ENCODE measurements around the gene GALNT2. TPM values are rescaled to one million over a fixed set of nuclear protein-coding genes. Genes with fewer than 3 reads are reported as not detected.

The GALNT2 gene
- total and polyA plus RNA-seq, 2 experiments from 2014 or later = 17.8 to 48.3 TPM

DNA sequence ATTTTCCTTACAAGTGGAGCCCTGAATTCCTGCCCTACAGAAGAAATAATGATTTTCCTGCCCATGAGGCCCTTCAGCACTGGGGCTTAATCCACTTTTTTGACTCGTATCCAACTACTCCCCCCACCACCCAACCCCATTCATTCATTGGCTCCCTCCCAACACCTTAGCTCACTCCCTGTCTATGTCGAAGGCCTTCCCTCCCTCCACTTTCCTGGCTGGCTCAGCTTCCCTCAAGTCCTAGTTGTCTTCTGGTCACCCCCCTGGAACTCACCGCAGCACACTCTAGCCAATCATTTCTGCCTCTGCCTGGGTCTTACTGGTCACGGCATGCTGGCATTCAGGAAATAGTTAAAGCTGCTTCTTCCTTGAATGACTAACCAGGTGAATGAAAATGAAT, 240.2 kb downstream of the GALNT2 start (continued):
- TF ChIP-seq, protein P1, sequence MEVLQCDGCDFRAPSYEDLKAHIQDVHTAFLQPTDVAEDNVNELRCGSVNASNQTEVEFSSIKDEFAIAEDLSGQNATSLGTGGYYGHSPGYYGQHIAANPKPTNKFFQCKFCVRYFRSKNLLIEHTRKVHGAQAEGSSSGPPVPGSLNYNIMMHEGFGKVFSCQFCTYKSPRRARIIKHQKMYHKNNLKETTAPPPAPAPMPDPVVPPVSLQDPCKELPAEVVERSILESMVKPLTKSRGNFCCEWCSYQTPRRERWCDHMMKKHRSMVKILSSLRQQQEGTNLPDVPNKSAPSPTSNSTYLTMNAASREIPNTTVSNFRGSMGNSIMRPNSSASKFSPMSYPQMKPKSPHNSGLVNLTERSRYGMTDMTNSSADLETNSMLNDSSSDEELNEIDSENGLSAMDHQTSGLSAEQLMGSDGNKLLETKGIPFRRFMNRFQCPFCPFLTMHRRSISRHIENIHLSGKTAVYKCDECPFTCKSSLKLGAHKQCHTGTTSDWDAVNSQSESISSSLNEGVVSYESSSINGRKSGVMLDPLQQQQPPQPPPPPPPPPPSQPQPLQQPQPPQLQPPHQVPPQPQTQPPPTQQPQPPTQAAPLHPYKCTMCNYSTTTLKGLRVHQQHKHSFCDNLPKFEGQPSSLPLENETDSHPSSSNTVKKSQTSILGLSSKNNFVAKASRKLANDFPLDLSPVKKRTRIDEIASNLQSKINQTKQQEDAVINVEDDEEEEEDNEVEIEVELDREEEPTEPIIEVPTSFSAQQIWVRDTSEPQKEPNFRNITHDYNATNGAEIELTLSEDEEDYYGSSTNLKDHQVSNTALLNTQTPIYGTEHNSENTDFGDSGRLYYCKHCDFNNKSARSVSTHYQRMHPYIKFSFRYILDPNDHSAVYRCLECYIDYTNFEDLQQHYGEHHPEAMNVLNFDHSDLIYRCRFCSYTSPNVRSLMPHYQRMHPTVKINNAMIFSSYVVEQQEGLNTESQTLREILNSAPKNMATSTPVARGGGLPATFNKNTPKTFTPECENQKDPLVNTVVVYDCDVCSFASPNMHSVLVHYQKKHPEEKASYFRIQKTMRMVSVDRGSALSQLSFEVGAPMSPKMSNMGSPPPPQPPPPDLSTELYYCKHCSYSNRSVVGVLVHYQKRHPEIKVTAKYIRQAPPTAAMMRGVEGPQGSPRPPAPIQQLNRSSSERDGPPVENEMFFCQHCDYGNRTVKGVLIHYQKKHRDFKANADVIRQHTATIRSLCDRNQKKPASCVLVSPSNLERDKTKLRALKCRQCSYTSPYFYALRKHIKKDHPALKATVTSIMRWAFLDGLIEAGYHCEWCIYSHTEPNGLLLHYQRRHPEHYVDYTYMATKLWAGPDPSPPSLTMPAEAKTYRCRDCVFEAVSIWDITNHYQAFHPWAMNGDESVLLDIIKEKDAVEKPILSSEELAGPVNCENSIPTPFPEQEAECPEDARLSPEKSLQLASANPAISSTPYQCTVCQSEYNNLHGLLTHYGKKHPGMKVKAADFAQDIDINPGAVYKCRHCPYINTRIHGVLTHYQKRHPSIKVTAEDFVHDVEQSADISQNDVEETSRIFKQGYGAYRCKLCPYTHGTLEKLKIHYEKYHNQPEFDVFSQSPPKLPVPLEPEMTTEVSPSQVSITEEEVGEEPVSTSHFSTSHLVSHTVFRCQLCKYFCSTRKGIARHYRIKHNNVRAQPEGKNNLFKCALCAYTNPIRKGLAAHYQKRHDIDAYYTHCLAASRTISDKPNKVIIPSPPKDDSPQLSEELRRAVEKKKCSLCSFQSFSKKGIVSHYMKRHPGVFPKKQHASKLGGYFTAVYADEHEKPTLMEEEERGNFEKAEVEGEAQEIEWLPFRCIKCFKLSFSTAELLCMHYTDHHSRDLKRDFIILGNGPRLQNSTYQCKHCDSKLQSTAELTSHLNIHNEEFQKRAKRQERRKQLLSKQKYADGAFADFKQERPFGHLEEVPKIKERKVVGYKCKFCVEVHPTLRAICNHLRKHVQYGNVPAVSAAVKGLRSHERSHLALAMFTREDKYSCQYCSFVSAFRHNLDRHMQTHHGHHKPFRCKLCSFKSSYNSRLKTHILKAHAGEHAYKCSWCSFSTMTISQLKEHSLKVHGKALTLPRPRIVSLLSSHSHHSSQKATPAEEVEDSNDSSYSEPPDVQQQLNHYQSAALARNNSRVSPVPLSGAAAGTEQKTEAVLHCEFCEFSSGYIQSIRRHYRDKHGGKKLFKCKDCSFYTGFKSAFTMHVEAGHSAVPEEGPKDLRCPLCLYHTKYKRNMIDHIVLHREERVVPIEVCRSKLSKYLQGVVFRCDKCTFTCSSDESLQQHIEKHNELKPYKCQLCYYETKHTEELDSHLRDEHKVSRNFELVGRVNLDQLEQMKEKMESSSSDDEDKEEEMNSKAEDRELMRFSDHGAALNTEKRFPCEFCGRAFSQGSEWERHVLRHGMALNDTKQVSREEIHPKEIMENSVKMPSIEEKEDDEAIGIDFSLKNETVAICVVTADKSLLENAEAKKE (CRISPR knock-in tag; IDR thresholded peaks at IDR 0.05) = no peak

DNA sequence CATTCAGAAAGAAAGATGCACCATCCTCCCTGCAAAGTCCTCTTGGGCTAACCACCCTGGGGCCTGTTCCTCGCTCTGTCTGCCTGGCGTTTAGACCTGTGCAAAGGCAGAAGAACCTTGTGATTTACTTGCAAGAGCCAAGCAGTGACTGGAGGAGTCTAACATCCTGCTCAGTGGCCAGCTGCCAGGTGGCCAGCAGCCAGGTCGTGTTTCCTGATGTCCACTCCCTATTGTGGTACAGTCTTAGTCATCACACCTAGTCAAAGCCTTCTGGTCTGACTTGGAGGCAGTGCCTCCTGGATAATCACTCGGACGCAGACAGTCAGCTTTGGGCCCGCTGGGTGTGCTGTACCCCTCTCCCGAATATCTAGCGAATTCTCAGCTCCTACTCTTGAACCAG, 241.0 kb downstream of the GALNT2 start:
- H4K20me1 ChIP-seq (replicated peaks; ENCODE audit: insufficient read depth) = no peaks in the 10 kb centered on the region
- no peaks in the 10 kb centered on the region for H3K79me2 ChIP-seq (replicated peaks; ENCODE audit: insufficient read depth)
- H3F3A ChIP-seq (replicated peaks; ENCODE audit: low read depth) = no peaks in the 10 kb centered on the region
- no peaks in the 10 kb centered on the region for H3K27me3 ChIP-seq (ENCODE audit: insufficient read depth)
- no peaks in the 10 kb centered on the region for H3K9me2 ChIP-seq (ENCODE audit: insufficient read depth)
- Mint-ChIP-seq H3K4me3 (no peak overlapping the region), H3K4me1 (peaks cover 8% of the 10 kb centered on the region; the same call in 2 of the 3 replicates), H3K27ac (no peak overlapping the region), H3K9me3 (no peaks in the 10 kb centered on the region), H3K27me3 (ENCODE audit: insufficient read depth, low read depth, poor library complexity) (peaks cover 9% of the 10 kb centered on the region), H3K36me3 (ENCODE audit: low read depth) (no peaks in the 10 kb centered on the region)
- no peak overlapping the region for H2AFZ ChIP-seq
- H3K4me1 ChIP-seq (ENCODE audit: insufficient read depth) = no peaks in the 10 kb centered on the region
- no peaks in the 10 kb centered on the region for H3K36me3 ChIP-seq (ENCODE audit: insufficient read depth)
- H3K27ac ChIP-seq (ENCODE audit: low read depth) = no peak overlapping the region
- DNase-seq (ENCODE audit: low spot score) (no peak), ATAC-seq (no peak)
- no peak overlapping the region for H3K4me2 ChIP-seq
- H3K4me3 ChIP-seq = no peak overlapping the region
- TF ChIP-seq CREB1 (CRISPR knock-in tag; IDR thresholded peaks at IDR 0.05; ENCODE audit: low read depth) = no peak
- TF ChIP-seq, protein P2, sequence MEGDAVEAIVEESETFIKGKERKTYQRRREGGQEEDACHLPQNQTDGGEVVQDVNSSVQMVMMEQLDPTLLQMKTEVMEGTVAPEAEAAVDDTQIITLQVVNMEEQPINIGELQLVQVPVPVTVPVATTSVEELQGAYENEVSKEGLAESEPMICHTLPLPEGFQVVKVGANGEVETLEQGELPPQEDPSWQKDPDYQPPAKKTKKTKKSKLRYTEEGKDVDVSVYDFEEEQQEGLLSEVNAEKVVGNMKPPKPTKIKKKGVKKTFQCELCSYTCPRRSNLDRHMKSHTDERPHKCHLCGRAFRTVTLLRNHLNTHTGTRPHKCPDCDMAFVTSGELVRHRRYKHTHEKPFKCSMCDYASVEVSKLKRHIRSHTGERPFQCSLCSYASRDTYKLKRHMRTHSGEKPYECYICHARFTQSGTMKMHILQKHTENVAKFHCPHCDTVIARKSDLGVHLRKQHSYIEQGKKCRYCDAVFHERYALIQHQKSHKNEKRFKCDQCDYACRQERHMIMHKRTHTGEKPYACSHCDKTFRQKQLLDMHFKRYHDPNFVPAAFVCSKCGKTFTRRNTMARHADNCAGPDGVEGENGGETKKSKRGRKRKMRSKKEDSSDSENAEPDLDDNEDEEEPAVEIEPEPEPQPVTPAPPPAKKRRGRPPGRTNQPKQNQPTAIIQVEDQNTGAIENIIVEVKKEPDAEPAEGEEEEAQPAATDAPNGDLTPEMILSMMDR (conservative IDR thresholded peaks at IDR 0.05; ENCODE audit: low read depth in 2 of 2) = no peak
- TF ChIP-seq, protein P3, sequence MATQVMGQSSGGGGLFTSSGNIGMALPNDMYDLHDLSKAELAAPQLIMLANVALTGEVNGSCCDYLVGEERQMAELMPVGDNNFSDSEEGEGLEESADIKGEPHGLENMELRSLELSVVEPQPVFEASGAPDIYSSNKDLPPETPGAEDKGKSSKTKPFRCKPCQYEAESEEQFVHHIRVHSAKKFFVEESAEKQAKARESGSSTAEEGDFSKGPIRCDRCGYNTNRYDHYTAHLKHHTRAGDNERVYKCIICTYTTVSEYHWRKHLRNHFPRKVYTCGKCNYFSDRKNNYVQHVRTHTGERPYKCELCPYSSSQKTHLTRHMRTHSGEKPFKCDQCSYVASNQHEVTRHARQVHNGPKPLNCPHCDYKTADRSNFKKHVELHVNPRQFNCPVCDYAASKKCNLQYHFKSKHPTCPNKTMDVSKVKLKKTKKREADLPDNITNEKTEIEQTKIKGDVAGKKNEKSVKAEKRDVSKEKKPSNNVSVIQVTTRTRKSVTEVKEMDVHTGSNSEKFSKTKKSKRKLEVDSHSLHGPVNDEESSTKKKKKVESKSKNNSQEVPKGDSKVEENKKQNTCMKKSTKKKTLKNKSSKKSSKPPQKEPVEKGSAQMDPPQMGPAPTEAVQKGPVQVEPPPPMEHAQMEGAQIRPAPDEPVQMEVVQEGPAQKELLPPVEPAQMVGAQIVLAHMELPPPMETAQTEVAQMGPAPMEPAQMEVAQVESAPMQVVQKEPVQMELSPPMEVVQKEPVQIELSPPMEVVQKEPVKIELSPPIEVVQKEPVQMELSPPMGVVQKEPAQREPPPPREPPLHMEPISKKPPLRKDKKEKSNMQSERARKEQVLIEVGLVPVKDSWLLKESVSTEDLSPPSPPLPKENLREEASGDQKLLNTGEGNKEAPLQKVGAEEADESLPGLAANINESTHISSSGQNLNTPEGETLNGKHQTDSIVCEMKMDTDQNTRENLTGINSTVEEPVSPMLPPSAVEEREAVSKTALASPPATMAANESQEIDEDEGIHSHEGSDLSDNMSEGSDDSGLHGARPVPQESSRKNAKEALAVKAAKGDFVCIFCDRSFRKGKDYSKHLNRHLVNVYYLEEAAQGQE (IDR thresholded peaks at IDR 0.05; ENCODE audit: unreplicated experiment) = no peak
- no peak for TF ChIP-seq NANOG (IDR thresholded peaks at IDR 0.05; ENCODE audit: borderline replicate concordance)
- TF ChIP-seq POLR2AphosphoS5 (IDR thresholded peaks at IDR 0.05; ENCODE audit: low read depth) = no peak

Measured in GM23338 (cell line).